Esophagus squamous epithelium (tissue), 4 donors: Measurements from ENCODE around the gene PGGT1B.

Experiments used
- POLR2A ChIP-seq, 4 donors: fragments of 450-650 bp; IDR thresholded peaks; one replicate each; pipeline ENCODE4 v1.6.1; 2017; ENCODE audit warnings: antibody characterized with exemption in 4 of 4, mild to moderate bottlenecking in 4 of 4, moderate library complexity in 3 of 4
- TF ChIP-seq, protein P1 (sequence below), 6 experiments: fragments of 450-650 bp in 4 of 6; fragments of 200-600 bp in 2 of 6; sonication (generic) in 2 of 6; IDR thresholded peaks; one replicate each; pipeline ENCODE4 v1.5.1; 2016 to 2019; ENCODE audit warnings: antibody characterized with exemption in 6 of 6, mild to moderate bottlenecking in 4 of 6, moderate library complexity in 4 of 6

DNA sequence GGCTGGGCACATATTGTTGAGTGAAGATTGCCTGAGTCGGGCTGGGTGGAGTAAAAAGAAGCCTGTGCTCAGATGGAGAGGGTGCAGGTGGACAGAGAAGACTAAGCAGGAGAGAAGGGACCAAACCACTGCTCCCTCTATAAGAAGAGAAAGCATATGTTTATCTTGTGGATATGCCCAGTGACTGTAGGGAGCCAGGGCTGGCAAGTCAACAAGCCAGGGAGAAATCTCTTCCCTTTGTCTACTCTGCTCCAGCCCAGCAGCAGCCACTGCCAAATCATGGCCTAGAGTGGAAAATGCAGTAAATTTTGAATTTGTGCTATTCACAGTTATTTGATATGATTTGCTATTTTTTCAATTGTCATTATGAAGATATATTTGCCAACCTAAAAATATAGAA is 59.7 kb downstream of the PGGT1B start:
- TF ChIP-seq, protein P1, sequence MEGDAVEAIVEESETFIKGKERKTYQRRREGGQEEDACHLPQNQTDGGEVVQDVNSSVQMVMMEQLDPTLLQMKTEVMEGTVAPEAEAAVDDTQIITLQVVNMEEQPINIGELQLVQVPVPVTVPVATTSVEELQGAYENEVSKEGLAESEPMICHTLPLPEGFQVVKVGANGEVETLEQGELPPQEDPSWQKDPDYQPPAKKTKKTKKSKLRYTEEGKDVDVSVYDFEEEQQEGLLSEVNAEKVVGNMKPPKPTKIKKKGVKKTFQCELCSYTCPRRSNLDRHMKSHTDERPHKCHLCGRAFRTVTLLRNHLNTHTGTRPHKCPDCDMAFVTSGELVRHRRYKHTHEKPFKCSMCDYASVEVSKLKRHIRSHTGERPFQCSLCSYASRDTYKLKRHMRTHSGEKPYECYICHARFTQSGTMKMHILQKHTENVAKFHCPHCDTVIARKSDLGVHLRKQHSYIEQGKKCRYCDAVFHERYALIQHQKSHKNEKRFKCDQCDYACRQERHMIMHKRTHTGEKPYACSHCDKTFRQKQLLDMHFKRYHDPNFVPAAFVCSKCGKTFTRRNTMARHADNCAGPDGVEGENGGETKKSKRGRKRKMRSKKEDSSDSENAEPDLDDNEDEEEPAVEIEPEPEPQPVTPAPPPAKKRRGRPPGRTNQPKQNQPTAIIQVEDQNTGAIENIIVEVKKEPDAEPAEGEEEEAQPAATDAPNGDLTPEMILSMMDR (IDR thresholded peaks at IDR 0.05): no peak
- no peak for TF ChIP-seq POLR2A (IDR thresholded peaks at IDR 0.05)
